HG02938 (cell line): ENCODE results near the gene CALY.

ENCODE experiments used
- ATAC-seq: cut with Tn5 transposase; IDR thresholded peaks from one replicate; pipeline ENCODE4 v1.9.1; 2021; ENCODE audit warnings: mild to moderate bottlenecking, moderate library complexity; ENCODE audit not compliant: unreplicated experiment

The CALY gene

DNA sequence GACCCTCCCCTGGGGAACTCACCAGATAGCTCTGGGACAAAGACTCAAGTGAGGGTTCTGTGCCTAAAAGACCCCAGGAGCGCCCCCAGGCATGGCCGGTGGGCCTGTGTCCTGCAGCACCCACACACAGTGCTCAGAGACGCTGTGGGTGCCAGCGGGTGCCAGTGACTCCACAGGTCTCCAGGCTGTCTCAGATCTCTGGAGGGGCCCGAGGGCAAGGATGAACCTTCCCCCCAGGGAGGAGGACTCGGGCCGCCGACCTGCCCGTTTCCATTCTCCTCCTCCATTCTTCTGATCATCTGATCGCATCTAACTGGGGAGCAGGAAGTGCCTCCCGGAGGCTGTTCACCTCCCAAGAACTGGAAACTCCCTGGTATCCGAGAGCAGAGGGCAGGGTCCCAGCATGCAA lies 61.0 kb downstream of the CALY start:
- peak; percentile 32 for ATAC-seq

DNA sequence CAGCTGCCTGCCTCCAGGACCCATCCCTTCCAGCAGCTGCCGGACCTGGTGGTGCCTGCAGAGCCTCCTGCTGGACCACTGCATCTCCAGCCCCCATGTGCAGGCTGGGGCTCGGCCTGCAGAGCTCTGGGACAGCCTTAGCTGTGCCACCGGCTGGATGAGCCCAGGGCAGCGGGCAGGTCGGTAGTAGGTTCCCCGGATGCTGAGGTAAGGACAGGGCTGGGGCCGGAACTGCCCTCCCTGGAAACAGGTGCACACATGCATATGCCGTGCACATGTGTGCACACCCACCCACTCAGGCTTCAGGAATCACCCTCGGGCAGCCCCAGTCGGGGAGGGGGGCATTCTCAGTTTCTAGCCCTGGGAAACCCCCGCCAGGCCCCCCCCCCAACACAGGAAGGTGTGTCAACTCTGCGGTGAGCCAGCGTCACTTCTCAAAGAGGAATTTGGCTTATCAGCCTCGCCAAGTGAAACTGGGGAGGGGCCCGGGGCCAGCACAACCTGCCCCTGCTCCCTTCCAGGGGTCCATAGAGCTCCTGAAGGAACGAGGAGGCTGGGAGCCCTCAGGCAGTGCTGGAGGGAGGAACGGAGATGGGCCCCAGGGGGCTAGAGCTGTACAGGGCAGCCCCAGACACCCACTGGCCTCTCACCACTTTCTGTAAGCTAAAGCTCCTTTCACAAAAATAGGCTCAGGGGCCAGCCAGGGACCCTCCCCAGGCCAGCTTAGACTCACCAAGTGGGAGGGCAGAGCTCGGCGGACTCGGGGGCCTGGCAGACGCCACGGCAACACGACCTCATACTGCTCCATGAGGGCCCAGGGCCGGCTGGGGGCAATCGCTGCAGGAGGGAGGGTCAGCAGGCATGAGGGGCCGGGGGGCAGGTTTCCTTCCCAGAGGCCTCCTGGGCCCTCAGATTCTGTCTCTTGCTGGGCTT lies 61.7 kb downstream of the CALY start:
- peak; percentile 47 for ATAC-seq
